ENCODE measurements around the gene RASAL1.
A peak's percentile ranks its signal among the peaks of the same experiment; 100 is the strongest.

RASAL1 gene

DNA sequence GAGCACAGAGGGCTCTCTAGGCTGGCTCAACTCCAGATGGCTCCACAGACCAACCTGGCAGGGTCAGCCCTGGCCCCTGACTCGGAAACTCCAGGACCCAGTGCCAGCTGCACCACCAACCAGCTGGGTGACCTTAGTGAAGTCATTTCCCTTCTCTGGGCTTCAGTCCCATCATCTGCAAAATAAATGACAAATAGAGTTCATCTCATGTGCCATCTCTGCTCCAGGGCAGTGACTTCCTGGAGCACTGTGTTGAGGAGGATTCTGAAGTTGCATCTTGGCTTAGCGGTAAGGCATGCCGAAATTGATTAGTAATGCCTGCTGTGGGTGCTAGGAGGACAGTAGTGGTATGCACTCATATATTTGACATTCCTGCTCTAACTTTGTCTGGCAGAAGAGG lies 47.5 kb downstream of the RASAL1 start:
- peak; percentile 57 for DNase-seq (ENCODE audit: low read depth, low spot score)
- H3K4me3 ChIP-seq (ENCODE audit: low read length), result no peak overlapping the region

DNA sequence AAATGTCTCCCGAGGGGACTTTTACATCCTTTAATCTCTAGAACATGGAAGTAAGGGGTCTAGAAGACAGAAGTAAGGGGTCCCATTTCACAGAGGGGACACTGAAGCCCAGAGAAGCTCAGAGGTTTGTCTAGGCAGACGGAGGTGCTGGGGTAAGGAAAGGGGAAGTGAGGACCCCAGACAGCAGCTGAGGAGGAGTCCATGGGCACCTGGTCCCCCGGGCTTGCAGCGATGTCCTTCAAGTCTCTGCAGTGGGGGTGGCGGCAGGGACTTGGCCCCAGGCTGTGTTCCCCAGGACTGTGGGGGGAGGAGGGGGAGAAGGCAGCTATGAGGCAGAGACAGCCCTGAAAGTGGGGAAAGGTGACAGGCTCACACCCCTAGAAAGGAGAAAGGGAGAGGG lies 48.4 kb downstream of the RASAL1 start:
- no peak overlapping the region for H3K4me3 ChIP-seq (ENCODE audit: low read length)
- no peak for DNase-seq (ENCODE audit: low read depth, low spot score)

DNA sequence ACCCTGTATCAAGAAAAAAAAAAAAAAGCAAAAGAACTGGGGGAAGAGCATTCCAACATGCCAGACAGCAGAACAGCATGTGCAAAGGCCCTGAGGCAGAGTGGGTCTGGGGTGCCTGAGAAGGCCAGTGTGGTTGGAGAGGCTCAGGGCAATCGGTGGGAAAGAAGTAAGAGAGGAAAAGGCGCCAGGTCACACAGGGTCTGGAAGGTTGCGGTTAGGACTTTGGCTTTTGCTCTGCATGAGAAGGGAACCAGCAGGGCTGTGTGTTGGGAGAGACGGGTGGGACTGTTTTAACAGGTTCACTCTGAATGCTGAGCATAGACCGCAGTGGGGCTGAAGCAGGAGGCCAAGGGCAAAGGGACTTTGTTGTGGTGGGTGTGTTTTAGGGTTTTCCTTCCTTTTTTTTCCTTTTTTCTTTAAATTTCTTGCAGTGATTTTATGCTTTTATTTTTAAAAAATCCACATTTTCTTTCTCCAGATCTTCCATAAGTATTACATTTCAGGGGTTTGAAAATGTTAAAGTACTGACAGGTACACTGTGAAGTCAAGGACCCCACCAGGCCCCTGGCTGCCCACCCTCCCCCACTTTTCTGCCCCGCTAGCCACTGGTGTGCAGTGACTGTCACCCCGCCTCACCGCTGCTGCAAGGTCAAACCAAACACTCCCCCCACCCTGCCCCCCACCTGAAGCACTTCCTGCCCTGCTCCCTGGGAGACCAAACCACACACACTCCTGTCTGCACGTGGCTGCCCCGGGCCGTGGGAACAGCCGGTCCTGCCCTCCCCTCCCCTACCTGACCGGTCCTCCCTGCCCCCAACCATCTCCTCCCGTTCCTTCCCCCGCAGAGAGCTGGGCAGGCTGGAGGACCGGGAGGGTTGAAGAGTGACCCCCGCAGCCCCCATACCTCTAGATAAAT lies 49.1 kb downstream of the RASAL1 start:
- DNase-seq (ENCODE audit: low read depth, low spot score), result peak; percentile 91
- 0 out of 2 replicates have a peak overlapping the region, but pooled peaks have one; percentile 3 for H3K4me3 ChIP-seq (ENCODE audit: low read length)

DNA sequence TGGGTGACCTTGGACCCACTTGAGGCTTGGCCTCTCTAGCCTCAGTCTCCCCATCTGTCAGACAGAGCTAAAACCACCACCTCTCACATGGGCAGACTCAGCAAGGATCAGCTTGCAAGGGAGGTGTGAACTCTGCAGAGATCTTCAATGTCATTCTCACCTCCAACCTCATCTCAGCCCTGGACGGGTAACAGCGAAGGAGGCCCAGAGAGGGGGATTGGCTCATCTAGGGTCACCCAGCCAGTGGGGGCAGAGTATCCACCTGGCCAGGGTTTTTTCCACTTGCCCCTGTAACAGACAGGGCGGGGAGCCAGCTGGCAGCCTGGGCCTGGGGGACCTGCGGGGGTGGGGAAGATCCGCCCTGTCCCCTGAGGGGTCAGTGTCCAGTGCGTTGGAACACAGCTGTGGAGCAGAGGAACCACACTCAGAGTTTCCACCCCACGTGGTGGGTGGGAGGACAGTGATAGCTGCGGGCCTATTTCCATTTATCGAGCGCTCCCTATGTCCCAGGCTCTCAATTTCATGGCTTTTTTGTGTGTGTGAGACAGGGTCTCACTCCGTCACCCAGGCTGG lies 51.6 kb downstream of the RASAL1 start:
- no peak overlapping the region for H3K4me3 ChIP-seq (ENCODE audit: low read length)
- no peak for DNase-seq (ENCODE audit: low read depth, low spot score)

DNA sequence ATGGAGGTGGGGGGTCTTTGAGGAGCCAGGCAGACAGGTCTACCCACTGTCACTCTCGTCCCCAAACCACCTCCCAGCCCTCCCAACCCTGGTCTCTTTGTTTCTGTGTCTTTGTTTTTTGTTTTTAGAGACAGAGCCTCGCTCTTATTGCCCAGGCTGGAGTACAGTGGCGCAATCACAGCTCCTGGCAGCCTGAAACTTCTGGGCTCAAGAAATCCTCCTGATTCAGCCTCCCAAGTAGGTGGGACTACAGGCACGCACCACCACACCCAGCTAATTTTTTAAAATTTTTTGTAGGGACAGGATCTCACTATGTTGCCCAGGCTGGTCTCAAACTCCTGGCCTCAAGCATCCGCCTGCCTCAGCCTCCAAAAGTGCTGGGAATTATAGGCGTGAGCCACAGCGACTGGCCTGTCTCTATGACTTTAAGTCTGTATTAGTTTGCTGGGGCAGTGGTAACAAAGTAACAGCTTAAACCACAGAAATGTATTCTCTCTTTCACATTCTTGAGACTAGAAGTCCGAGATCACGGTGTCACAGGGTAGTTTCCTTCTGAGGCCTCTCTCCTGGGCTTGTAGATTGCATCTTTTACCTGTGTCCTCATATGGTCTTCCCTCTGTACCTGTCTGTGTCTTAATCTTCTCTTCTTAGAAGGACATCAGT lies 52.9 kb downstream of the RASAL1 start:
- H3K4me3 ChIP-seq (ENCODE audit: low read length), result no peak overlapping the region
- no peak for DNase-seq (ENCODE audit: low read depth, low spot score)

DNA sequence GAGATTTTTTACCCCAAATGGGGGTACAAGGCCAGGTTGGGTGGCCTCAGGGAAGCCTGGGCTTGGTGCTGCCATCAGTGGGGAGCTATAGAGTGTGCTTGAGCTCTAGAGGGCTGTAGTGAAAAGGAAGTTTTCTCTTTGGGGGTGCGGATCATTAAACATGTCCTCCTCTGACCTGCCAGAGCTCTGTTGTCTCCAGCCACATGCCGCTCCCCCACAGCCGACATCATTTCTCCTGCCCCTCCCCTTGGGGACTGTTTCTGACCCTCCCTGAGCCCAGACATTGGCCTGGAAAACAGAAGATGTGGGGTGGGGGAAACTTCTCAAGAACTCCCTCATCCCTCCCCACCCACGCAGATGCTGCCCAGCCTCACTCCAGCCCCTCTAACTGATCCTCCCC lies 53.7 kb downstream of the RASAL1 start:
- no peak for DNase-seq (ENCODE audit: low read depth, low spot score)

DNA sequence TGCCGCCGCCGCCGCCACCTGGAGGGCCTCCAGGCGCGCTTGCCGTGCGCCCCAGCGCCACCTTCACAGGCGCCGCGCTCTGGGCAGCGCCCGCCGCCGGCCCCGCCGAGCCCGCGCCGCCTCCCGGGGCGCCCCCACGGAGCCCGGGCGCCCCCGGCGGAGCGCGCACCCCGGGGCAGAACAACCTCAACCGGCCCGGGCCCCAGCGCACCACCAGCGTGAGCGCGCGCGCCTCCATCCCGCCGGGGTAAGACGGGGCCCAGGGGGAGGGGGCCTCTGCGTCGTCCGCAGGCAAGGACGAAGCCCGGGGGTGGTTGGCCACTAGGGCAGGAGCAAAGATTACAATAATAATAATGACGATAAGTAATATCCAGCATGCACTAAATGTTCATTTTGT lies 57.7 kb downstream of the RASAL1 start:
- H3K4me3 ChIP-seq (ENCODE audit: low read length), result no peak overlapping the region
- DNase-seq (ENCODE audit: low read depth, low spot score), result no peak

More for the DNA sequence above, 53.7 kb downstream of the RASAL1 start:
- H3K4me3 ChIP-seq (ENCODE audit: low read length), result no peak overlapping the region

DNA sequence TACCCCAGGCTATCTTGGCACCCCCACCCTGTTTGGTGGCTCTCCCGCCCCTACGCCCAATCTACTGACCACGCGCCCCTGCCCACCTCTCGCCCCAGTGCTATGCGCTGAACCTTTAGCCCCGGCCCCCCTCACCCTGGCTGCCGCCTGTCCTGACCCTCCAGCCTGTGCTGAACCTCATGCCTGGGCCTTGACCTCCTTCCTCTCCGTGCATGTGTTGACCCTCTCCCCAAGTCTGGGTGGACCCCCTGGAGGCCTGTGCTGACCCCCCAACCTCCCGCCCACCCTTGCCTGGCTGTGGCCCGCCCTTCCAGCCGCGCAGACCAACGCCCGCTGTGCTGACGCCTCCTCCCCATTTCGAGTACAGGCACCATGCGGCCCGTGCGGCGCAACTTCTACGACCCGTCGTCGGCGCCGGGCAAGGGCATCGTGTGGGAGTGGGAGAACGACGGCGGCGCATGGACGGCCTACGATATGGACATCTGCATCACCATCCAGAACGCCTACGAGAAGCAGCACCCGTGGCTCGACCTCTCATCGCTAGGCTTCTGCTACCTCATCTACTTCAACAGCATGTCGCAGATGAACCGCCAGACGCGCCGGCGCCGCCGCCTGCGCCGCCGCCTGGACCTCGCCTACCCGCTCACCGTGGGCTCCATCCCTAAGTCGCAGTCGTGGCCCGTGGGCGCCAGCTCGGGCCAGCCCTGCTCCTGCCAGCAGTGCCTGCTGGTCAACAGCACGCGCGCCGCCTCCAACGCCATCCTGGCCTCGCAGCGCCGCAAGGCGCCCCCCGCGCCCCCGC lies 58.3 kb downstream of the RASAL1 start:
- DNase-seq (ENCODE audit: low read depth, low spot score), result no peak
- no peak overlapping the region for H3K4me3 ChIP-seq (ENCODE audit: low read length)

DNA sequence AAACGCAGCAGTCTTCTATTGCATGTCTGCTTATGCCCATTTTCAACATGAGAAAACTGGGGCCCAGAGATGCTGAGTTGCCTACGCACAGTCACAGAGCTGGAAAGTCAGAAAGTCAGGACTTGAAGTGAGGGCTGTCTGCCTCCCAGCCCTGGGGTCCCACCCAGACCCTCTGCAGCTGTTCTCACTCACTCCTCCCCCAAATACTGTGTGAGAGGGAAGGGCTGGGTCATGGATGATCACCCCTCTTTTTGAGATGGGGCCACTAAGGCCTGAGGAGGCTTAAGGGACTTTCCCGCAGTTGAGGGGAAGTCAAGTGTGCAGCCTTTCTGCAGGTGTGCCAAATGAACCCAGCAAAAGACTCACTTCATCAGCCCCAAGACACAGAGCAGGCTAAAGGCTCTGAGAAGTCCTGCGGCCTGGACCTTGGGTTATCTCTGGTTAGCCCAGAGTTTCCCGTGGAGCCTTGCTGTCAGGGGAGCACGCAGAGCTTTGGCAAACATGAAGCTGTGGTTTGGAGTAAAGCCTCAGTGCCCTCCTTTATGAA lies 60.4 kb downstream of the RASAL1 start:
- no peak overlapping the region for H3K4me3 ChIP-seq (ENCODE audit: low read length)
- DNase-seq (ENCODE audit: low read depth, low spot score), result peak; percentile 42

DNA sequence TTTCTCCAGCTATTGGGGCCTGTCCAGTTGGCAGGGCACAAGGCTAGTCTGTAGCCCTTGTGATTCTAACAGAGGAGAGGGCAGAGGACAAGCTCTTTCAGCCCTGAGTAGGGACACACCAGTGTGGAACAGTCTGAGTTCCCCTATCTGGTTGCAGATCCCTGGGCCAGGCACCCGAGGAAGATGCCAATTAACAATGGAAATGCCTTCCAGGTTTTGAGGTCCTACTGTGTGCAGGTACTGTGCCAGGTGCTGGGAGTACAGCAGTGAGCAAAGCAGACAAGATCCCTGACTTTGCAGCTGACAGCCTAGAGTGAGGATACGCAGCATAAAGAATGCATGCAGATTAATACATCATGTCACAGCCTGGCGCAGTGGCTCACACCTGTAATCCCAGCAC lies 62.0 kb downstream of the RASAL1 start:
- no peak for DNase-seq (ENCODE audit: low read depth, low spot score)

DNA sequence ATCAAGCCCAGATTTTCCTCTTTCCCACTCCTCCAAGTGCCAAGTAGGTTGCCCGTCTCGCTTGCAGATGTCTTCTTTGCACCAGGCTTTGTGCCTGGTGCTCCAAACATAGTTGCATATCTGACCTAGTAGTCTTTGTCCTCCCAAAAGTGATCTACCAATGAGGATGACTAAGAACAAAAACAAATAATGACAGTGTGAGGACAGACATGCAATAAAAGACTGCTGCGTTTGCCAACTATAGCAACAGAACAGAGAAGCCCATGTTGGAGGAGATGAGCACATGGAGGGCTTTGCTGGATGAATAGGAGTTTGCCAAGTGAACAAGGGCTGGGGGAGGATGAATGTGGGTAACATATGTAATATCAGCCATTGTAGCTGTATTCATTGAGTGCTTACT lies 63.4 kb downstream of the RASAL1 start:
- no peak for DNase-seq (ENCODE audit: low read depth, low spot score)
- H3K4me3 ChIP-seq (ENCODE audit: low read length), result no peak overlapping the region

More for the DNA sequence above, 62.0 kb downstream of the RASAL1 start:
- H3K4me3 ChIP-seq (ENCODE audit: low read length), result no peak overlapping the region

DNA sequence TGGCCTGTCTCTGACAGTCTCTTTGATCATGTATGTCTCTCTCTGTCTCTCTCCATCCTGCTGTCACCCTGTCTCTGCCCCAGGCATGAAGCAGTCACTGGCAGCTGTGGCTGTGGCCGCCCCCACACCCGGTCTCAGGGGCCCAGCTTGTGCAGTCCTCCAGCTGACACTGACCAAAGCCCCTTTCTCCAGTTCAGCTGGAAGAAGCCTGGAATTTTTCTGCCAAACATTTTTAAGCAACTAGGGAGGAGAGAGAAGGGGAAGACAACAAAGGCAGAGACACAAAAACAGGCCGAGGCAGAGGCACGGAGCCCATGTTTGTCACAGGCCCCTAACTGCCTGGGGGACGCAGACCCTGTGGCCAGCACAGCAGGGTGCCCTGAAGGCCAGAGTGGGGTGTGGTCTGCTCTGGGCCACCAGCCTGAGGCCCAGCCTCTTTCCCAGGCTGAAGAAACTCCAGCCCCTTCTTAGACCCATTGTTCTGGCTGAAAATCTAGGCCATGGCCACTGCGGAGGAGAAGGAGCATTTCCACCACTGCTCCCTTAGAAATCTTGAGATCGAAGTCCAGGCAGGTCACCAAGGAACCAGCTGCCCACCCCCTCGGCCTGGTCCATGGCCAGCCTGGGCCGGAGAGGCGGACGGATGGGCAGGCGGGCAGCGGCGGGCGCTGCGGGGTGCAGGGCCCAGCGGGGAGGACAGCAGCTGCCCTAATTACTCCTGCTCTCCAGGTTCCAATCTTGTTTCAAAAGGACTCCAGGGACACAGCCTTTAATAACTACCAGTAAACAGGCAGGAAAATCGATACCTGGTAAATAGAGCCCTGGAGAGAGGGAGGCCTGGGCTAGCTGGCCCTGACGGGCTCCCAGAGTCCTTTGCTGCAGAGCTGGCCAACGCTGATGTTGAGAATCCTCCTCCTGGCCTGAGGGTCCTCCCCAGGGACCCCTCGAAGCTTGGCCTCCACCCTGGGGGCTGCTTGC lies 64.1 kb downstream of the RASAL1 start:
- no peak overlapping the region for H3K4me3 ChIP-seq (ENCODE audit: low read length)
- no peak for DNase-seq (ENCODE audit: low read depth, low spot score)

DNA sequence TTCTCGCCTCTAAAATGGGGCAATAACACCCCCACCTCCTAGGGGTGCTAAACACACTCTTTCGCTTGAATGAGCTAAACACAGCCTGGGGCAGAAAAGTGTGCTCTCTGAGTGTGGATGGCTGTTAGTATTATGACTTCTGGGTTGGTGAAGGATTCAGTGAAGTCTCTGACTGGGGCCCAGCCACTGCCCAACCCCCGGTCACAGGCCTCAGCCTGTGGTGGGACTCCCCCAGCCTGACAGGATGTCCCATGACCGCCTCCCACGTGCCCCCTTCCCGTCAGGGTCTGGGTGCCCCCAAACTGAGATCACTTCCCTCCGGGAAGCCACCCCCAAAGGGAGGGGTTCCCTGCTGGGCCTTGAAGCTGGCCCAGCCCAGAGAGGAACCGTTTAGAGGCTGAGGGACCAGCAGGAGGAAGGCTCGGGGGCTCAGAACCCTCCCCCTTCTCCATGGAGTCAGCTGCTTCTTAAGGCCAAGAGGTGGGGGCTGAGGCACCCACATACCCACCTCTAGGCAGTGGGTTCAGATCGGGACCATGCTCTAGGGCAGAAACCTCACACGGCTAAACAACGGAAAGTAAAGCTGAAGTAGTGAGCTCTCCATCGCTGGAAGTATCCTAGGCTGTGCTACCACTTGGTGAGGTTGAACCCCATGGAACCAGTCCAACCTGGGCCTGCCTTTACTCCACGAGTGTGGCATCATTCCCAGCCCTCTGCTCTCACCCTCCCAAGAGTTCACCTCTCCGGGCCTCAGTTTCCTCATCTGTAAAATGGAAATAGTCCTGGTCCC lies 65.2 kb downstream of the RASAL1 start:
- DNase-seq (ENCODE audit: low read depth, low spot score), result no peak
- H3K4me3 ChIP-seq (ENCODE audit: low read length), result no peak overlapping the region

DNA sequence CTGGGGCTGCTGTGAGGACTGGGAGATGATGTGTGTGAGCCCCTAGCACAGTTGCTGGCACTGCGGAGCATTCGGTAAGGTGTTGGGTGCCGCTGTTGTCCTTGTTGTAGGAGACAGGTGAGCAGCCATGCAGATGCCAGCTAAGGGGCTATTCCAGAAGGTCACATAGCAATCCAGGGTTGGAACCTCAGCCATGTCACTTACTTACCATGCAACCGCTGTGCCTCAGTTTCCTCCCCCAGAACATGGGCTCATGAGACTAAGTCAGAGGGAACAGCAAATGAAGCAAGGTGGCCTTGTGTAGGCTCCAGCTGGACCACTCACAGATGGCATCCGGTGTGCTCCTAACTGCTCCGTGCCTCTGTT lies 65.8 kb downstream of the RASAL1 start:
- no peak overlapping the region for H3K4me3 ChIP-seq (ENCODE audit: low read length)
- DNase-seq (ENCODE audit: low read depth, low spot score), result no peak

DNA sequence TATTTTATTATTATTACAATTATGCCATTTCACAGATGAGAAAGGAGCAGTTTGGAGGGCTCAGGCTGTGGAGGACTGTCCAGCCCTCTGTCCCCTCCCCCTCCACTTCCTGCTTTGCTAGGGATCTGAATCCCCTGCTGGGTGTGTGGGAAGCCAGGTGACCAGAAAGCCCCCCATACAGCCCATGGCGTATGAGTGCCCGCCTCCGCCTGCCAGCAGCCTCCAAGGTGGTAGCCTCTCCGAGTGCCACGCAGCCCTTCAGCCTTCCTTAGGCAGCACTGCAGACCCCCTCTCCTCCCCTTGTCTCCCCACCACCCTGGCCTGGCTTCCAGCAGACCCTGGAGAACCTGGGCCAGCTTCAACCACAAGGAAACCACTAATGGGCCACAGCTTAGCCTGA lies 66.4 kb downstream of the RASAL1 start:
- no peak overlapping the region for H3K4me3 ChIP-seq (ENCODE audit: low read length)
- DNase-seq (ENCODE audit: low read depth, low spot score), result no peak

DNA sequence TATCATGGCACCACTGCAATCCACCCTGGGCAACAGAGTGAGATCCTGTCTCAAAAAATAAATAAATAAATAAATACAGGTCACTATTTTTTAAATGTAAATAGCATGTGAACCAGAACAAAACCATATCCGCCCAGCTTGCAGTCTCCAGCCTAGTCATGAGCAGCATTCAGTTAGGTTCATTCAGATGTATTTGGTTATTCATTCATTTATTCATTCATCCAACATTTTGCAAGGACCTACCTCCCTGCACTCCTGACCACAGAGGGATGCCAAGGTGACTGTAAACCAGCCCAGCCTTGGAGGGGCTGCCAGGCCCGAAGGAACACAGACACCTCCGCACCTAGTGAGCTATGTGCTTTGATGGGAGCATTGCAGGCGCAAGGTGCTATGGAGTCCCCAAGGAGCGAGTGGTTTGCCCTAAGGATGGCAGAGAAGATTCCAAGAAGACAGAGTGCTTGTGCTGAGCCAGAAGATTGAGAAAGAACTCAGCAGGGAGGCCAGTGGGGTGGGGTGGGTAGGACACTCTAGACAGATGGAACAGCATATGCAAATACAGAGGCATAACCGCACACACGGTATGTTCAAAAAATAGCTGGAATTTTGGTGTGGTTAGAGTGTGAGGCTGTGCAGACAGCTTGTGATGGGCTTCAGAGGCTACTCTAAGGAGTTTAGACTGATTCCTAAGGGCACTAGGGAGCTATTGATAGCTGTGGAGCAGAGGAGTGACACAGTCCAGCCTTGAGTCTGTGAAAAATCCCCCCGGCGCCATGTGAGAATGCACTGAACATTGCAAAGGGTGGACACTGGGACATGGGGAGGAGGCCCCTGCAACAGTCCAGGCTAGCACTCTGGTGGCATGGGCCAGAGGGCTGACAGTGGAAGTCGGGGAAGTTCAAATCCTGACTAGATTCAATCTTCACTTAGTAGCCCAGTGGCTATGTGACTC lies 67.3 kb downstream of the RASAL1 start:
- DNase-seq (ENCODE audit: low read depth, low spot score), result no peak
- H3K4me3 ChIP-seq (ENCODE audit: low read length), result no peak overlapping the region
